H9 (cell line): ENCODE data around the gene ANKS1B. TPM values are rescaled to one million over a fixed set of nuclear protein-coding genes. Genes with fewer than 3 reads are reported as not detected.

Source experiments
- DNase-seq: peaks from one replicate; pipeline ENCODE4 v3.0.0-alpha.2; 2017
- H2AFZ ChIP-seq: one replicate; pipeline ENCODE4 v1.6.1; 2013; ENCODE audit warnings: mild to moderate bottlenecking, low read length, control low read depth, moderate library complexity
- H2AK5ac ChIP-seq: 2 replicates; pipeline ENCODE4 v1.6.1; 2013; ENCODE audit warnings: low read length, control low read depth, mixed read lengths; ENCODE audit not compliant: insufficient read length
- H2BK120ac ChIP-seq: one replicate; pipeline ENCODE4 v1.6.1; 2013; ENCODE audit warnings: low read depth, mild to moderate bottlenecking, low read length, control low read depth, inconsistent platforms; ENCODE audit not compliant: poor library complexity, severe bottlenecking
- H2BK12ac ChIP-seq: 2 replicates; pipeline ENCODE4 v1.6.1; 2013; ENCODE audit warnings: low read length, control low read depth, mixed read lengths, low read depth; ENCODE audit not compliant: insufficient read length
- H2BK15ac ChIP-seq: 2 replicates; pipeline ENCODE4 v1.6.1; 2013; ENCODE audit warnings: low read depth, low read length, control low read depth
- H2BK20ac ChIP-seq: one replicate; pipeline ENCODE4 v1.6.1; 2013; ENCODE audit warnings: low read depth, mild to moderate bottlenecking, low read length, control low read depth, inconsistent platforms; ENCODE audit not compliant: poor library complexity, severe bottlenecking
- H2BK5ac ChIP-seq: 2 replicates; pipeline ENCODE4 v1.6.1; 2013; ENCODE audit warnings: low read length, control low read depth, mixed read lengths; ENCODE audit not compliant: insufficient read length
- H3K14ac ChIP-seq: 2 replicates; pipeline ENCODE4 v1.6.1; 2013; ENCODE audit warnings: low read length, control low read depth; ENCODE audit not compliant: insufficient read depth
- H3K18ac ChIP-seq: 2 replicates; pipeline ENCODE4 v1.6.1; 2013; ENCODE audit warnings: low read depth, mild to moderate bottlenecking, mixed read lengths, low read length, control low read depth; ENCODE audit not compliant: insufficient read length
- H3K23ac ChIP-seq: 2 replicates; pipeline ENCODE4 v1.6.1; 2013; ENCODE audit warnings: low read length, control low read depth, mixed read lengths, low read depth; ENCODE audit not compliant: insufficient read length
- H3K23me2 ChIP-seq: 2 replicates; pipeline ENCODE4 v1.6.1; 2013; ENCODE audit warnings: low read depth, mild to moderate bottlenecking, mixed read lengths, low read length, control low read depth; ENCODE audit not compliant: insufficient read length, poor library complexity, severe bottlenecking
- H3K27ac ChIP-seq: 2 replicates; pipeline ENCODE4 v1.5.1; 2013; ENCODE audit warnings: low read length, control low read depth, mixed read lengths, low read depth; ENCODE audit not compliant: insufficient read length
- H3K27me3 ChIP-seq: 2 replicates; pipeline ENCODE4 v1.6.1; 2013; ENCODE audit warnings: low read length, control low read depth, inconsistent platforms; ENCODE audit not compliant: insufficient read depth
- H3K4ac ChIP-seq: 2 replicates; pipeline ENCODE4 v1.6.1; 2013; ENCODE audit warnings: low read depth, mild to moderate bottlenecking, control low read depth, inconsistent platforms, low read length, moderate library complexity
- H3K4me1 ChIP-seq: 2 replicates; pipeline ENCODE4 v1.6.1; 2013; ENCODE audit warnings: low read length, control low read depth, inconsistent platforms; ENCODE audit not compliant: insufficient read depth
- H3K4me2 ChIP-seq: 2 replicates; pipeline ENCODE4 v1.6.1; 2013; ENCODE audit warnings: low read length, control low read depth, mixed read lengths; ENCODE audit not compliant: insufficient read length, insufficient read depth
- H3K56ac ChIP-seq: 2 replicates; pipeline ENCODE4 v1.6.1; 2013; ENCODE audit warnings: low read depth, mild to moderate bottlenecking, mixed read lengths, low read length, control low read depth; ENCODE audit not compliant: insufficient read length
- H3K79me1 ChIP-seq: 2 replicates; pipeline ENCODE4 v1.6.1; 2013; ENCODE audit warnings: low read depth, mild to moderate bottlenecking, moderate library complexity, low read length, control low read depth, inconsistent platforms; ENCODE audit not compliant: insufficient read depth, poor library complexity, severe bottlenecking
- H3K79me2 ChIP-seq: 2 replicates; pipeline ENCODE4 v1.6.1; 2013; ENCODE audit warnings: low read length, control low read depth, inconsistent platforms; ENCODE audit not compliant: insufficient read depth
- H3K9ac ChIP-seq: 2 replicates; pipeline ENCODE4 v1.6.1; 2013; ENCODE audit warnings: low read length, control low read depth, mixed read lengths; ENCODE audit not compliant: insufficient read length; ENCODE audit errors: extremely low read depth
- H3K9me3 ChIP-seq: one replicate; pipeline ENCODE4 v1.6.1; 2013; ENCODE audit warnings: low read depth, low read length, inconsistent platforms; ENCODE audit not compliant: control insufficient read depth
- H3T11ph ChIP-seq: one replicate; pipeline ENCODE4 v1.6.1; 2013; ENCODE audit warnings: mild to moderate bottlenecking, low read length, control low read depth, inconsistent platforms
- H4K20me1 ChIP-seq: one replicate; pipeline ENCODE4 v1.6.1; 2013; ENCODE audit not compliant: control insufficient read depth, insufficient read length, insufficient read depth
- H4K5ac ChIP-seq: 2 replicates; pipeline ENCODE4 v1.6.1; 2013; ENCODE audit warnings: low read depth, mild to moderate bottlenecking, mixed read lengths, low read length, control low read depth; ENCODE audit not compliant: insufficient read length
- H4K8ac ChIP-seq: replicated peaks from 2 replicates; pipeline ENCODE4 v1.6.1; 2013; ENCODE audit warnings: low read length, control low read depth, mixed read lengths, low read depth; ENCODE audit not compliant: insufficient read length
- H4K91ac ChIP-seq: 2 replicates; pipeline ENCODE4 v1.6.1; 2013; ENCODE audit warnings: low read depth, mild to moderate bottlenecking, moderate library complexity, mixed read lengths, low read length, control low read depth; ENCODE audit not compliant: insufficient read length
- H3K27ac Mint-ChIP-seq, 3 experiments: 2 replicates in 2 of 3; 3 replicates in 1 of 3; pipeline ENCODE4 v1.8.0; 2020 to 2021; ENCODE audit warnings: mixed read lengths in 3 of 3, mild to moderate bottlenecking in 1 of 3, moderate library complexity in 1 of 3
- H3K27me3 Mint-ChIP-seq: 2 replicates; pipeline ENCODE4 v1.8.0; 2021; ENCODE audit warnings: low read depth, mild to moderate bottlenecking, moderate library complexity, mixed read lengths
- H3K36me3 Mint-ChIP-seq, 3 experiments: 2 replicates in 2 of 3; 3 replicates in 1 of 3; pipeline ENCODE4 v1.8.0; 2020 to 2021; ENCODE audit warnings: low read depth in 3 of 3, mixed read lengths in 3 of 3; ENCODE audit not compliant: insufficient read depth in 1 of 3
- H3K4me1 Mint-ChIP-seq, 2 experiments: 2 replicates each; pipeline ENCODE4 v1.8.0; 2020; ENCODE audit warnings: mixed read lengths in 2 of 2
- H3K4me3 Mint-ChIP-seq, 2 experiments: 2 replicates in 1 of 2; 3 replicates in 1 of 2; pipeline ENCODE4 v1.8.0; 2020 to 2021; ENCODE audit warnings: mild to moderate bottlenecking in 2 of 2, mixed read lengths in 2 of 2, moderate library complexity in 1 of 2
- H3K9me3 Mint-ChIP-seq, 2 experiments: 2 replicates in 1 of 2; 3 replicates in 1 of 2; pipeline ENCODE4 v1.8.0; 2020; ENCODE audit warnings: mild to moderate bottlenecking in 2 of 2, mixed read lengths in 2 of 2, moderate library complexity in 1 of 2
- CTCF ChIP-seq: fragments of 200-600 bp; sonication (generic); conservative IDR thresholded peaks from 3 replicates; pipeline ENCODE4 v1.8.0; 2021; ENCODE audit warnings: antibody characterized with exemption, mild to moderate bottlenecking
- WGBS: extraction: QIAGEN DNeasy Blood & Tissue Kit; methylation state at CpG from one replicate; pipeline ENCODE4 v1.1.7; 2013; ENCODE audit warnings: missing lambda C conversion rate, low lambda C conversion rate, mixed read lengths; ENCODE audit not compliant: insufficient read length; ENCODE audit errors: extremely low coverage; 5-methylcytosine and 5-hydroxymethylcytosine counted together
- total RNA-seq: library from RNA; stranded (reverse); gene quantifications from 2 replicates; pipeline ENCODE4 v1.2.1, GENCODE V29; 2021

Gene ANKS1B
- total RNA-seq, 1 experiment from 2014 or later: 4.1 TPM

- Histone ChIP-seq H4K8ac (no peak overlapping the region), H3K14ac (no peak overlapping the region), H2AK5ac (no peak overlapping the region), H3K79me1 (no peaks in the 10 kb centered on the region), H3K27ac (no peak overlapping the region), H4K91ac (no peak overlapping the region), H3K79me2 (no peaks in the 10 kb centered on the region), H2BK15ac (no peak overlapping the region), H3K4ac (no peak overlapping the region), H3K56ac (no peak overlapping the region), H2AFZ (no peak overlapping the region), H3T11ph (no peak overlapping the region), H3K18ac (no peak overlapping the region), H2BK12ac (no peak overlapping the region), H3K4me1 (peaks cover 3% of the 10 kb centered on the region; the same call in 1 of the 2 replicates), H3K4me2 (no peak overlapping the region), H4K20me1 (no peaks in the 10 kb centered on the region), H3K27me3 (no peaks in the 10 kb centered on the region), H2BK5ac (no peak overlapping the region), H3K23ac (no peak overlapping the region), H3K9ac (no peak overlapping the region), H3K9me3 (no peaks in the 10 kb centered on the region), H2BK120ac (no peak overlapping the region), H4K5ac (no peak overlapping the region), H3K23me2 (no peaks in the 10 kb centered on the region), H2BK20ac (no peak overlapping the region)
- peaks cover 32% of the 10 kb centered on the region in 2 experiments for H3K4me1 Mint-ChIP-seq
- H3K9me3 Mint-ChIP-seq: no peaks in the 10 kb centered on the region; a peak in 3 of 5 replicates
- no peak for TF ChIP-seq CTCF
- no peak overlapping the region for H3K27ac Mint-ChIP-seq
- DNase-seq: no peak
- H3K36me3 Mint-ChIP-seq: no peaks in the 10 kb centered on the region; a peak in 2 of 7 replicates
- no CpG with 5 or more reads among the region's 1 CpG for WGBS
- H3K27me3 Mint-ChIP-seq: no peaks in the 10 kb centered on the region
- H3K4me3 Mint-ChIP-seq: no peak overlapping the region
These were observed 1120.4 kb downstream of the ANKS1B start for GRCh38 chr12:98864363-98864762.
